ENCODE data around the gene SH2D3C.
"Not testable (repeated sequence)": the region's sequence is repeated elsewhere in the genome, so short reads cannot be mapped to it uniquely, and the experiment has no call there.

SH2D3C gene

GRCh38 chr9:127769929-127770582, 8.4 kb downstream of the SH2D3C start:
- DNase-seq (ENCODE audit: extremely low read depth in 1 of 2, low read depth in 1 of 2) = no peak

- DNase-seq (ENCODE audit: extremely low read depth in 1 of 2, low read depth in 1 of 2) = no peak
Observed at GRCh38 chr9:127769101-127769500, 9.4 kb downstream of the SH2D3C start.

- DNase-seq (ENCODE audit: extremely low read depth in 1 of 2, low read depth in 1 of 2) = no peak
Observed at GRCh38 chr9:127768698-127769097, 9.8 kb downstream of the SH2D3C start.

GRCh38 chr9:127767909-127768331, 10.5 kb downstream of the SH2D3C start:
- no peak for DNase-seq (ENCODE audit: extremely low read depth in 1 of 2, low read depth in 1 of 2)

- no peak for DNase-seq (ENCODE audit: extremely low read depth in 1 of 2, low read depth in 1 of 2)
Observed at GRCh38 chr9:127767410-127767809, 11.1 kb downstream of the SH2D3C start.

GRCh38 chr9:127765418-127765817, 13.0 kb downstream of the SH2D3C start:
- no peak for DNase-seq (ENCODE audit: extremely low read depth in 1 of 2, low read depth in 1 of 2)

GRCh38 chr9:127763918-127764384, 14.5 kb downstream of the SH2D3C start:
- DNase-seq (ENCODE audit: extremely low read depth in 1 of 2, low read depth in 1 of 2) = no peak

- DNase-seq (ENCODE audit: extremely low read depth in 1 of 2, low read depth in 1 of 2) = no peak
Observed at GRCh38 chr9:127762111-127762676, 16.3 kb downstream of the SH2D3C start.

- DNase-seq (ENCODE audit: extremely low read depth in 1 of 2, low read depth in 1 of 2) = no peak
Observed at GRCh38 chr9:127761491-127761956, 16.9 kb downstream of the SH2D3C start.

GRCh38 chr9:127761061-127761460, 17.4 kb downstream of the SH2D3C start:
- DNase-seq (ENCODE audit: extremely low read depth in 1 of 2, low read depth in 1 of 2) = no peak

GRCh38 chr9:127758843-127759242, 19.6 kb downstream of the SH2D3C start:
- DNase-seq (ENCODE audit: extremely low read depth in 1 of 2, low read depth in 1 of 2) = no peak

GRCh38 chr9:127756776-127757175, 21.7 kb downstream of the SH2D3C start:
- DNase-seq (ENCODE audit: extremely low read depth in 1 of 2, low read depth in 1 of 2) = not testable (repeated sequence)

- DNase-seq (ENCODE audit: extremely low read depth in 1 of 2, low read depth in 1 of 2) = no peak
Observed at GRCh38 chr9:127756233-127756632, 22.2 kb downstream of the SH2D3C start.

- DNase-seq (ENCODE audit: extremely low read depth in 1 of 2, low read depth in 1 of 2) = no peak
Observed at GRCh38 chr9:127755061-127756060, 23.1 kb downstream of the SH2D3C start.

GRCh38 chr9:127754099-127755060, 24.1 kb downstream of the SH2D3C start:
- no peak for DNase-seq (ENCODE audit: extremely low read depth in 1 of 2, low read depth in 1 of 2)

GRCh38 chr9:127753622-127754021, 24.8 kb downstream of the SH2D3C start:
- DNase-seq (ENCODE audit: extremely low read depth in 1 of 2, low read depth in 1 of 2) = no peak

GRCh38 chr9:127753148-127753547, 25.3 kb downstream of the SH2D3C start:
- DNase-seq (ENCODE audit: extremely low read depth in 1 of 2, low read depth in 1 of 2) = no peak

GRCh38 chr9:127751269-127752054, 27.0 kb downstream of the SH2D3C start:
- no peak for DNase-seq (ENCODE audit: extremely low read depth in 1 of 2, low read depth in 1 of 2)

GRCh38 chr9:127749090-127749787, 29.2 kb downstream of the SH2D3C start:
- no peak for DNase-seq (ENCODE audit: extremely low read depth in 1 of 2, low read depth in 1 of 2)
